ENCODE results near the gene CLASP1.
"Not testable (repeated sequence)": the region's sequence is repeated elsewhere in the genome, so short reads cannot be mapped to it uniquely, and the experiment has no call there.

The CLASP1 gene

DNA sequence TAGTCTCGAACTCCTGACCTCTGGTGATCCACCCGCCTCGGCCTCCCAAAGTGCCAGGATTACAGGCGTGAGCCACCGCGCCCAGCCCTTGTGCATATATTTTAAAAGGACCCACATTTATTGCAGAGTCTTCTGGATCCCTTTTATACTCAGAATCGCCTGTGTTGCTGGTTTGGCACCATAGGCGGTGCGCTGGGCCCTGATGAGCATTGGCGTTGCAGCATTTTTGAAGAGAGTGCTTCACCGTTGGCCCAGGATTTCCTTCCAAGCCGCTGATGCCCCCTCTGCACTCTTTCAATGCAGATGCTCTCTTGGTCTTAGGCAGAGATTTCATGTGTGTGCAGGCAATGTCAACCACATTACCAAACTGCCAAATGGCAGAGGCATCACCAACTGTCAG, 350.8 kb downstream of the CLASP1 start:
- no peak for DNase-seq

DNA sequence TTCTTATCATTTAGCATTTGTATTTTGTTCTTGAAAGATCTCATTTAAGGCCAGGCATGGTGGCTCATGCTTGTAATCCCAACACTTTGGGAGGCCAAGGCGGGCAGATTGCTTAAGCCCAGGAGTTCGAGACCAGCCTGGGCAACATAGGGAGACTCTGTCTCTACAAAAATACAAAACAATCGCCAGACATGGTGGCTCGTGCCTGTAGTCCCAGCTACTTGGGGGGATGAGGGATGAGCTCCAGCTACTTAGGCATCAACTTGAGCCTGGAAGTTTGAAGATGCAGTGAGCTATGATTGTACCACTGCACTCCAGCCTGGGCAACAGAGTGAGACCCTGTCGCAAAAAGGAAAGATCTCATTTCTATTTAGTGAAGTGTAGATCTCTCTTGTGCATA, 351.4 kb downstream of the CLASP1 start:
- DNase-seq, result not testable (repeated sequence)

- DNase-seq, result no peak
Observed at GRCh38 chr2:121297217-121297830, 351.9 kb downstream of the CLASP1 start.

GRCh38 chr2:121295911-121296650, 353.2 kb downstream of the CLASP1 start:
- DNase-seq, result no peak

DNA sequence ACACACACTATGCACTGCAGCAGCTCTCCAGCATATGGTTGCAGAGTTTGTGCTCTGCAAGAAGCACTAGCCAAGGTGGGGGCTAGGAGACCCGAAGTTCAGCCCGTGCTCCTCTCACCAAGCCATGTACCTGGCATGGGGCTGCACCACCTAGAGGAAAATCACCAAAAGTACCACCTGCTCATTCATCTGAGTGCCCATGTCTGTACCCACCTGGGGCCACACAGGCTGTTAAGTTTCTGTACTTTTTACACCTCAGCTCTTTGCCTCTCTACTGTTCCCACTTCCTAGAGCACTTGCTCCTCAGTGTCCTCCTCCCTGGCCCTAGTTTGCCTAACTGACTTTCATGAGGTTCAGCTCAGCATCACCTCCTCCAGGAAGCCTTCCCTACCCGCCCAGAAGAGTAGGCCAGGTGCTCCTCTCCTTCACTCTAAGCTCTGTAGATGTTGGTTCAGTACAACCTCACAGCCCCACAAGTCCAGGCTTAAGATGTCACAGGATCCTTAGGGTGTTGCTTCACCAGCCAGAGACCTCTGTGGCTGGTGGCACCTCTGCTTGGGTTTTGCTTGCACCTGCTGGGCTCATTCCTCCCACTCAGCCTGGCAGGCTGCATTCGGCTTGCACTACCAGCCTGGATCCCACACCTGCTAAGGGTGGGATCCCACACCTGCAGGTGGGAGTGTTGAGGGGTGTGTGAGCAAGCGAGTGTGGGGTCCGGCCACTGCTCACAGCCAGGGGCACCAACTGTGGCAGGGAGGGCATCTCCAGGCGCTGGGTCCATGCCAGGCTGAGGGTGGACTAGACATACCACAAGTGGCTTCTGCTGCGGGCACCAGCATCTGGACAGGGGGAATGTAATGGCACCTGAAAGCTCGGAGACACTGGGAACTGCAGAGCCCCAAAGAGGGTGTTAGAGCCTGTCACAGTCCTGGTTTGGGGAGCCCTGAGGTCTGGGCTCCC, 354.1 kb downstream of the CLASP1 start:
- DNase-seq, result no peak

GRCh38 chr2:121293450-121294325, 355.6 kb downstream of the CLASP1 start:
- DNase-seq, result no peak

DNA sequence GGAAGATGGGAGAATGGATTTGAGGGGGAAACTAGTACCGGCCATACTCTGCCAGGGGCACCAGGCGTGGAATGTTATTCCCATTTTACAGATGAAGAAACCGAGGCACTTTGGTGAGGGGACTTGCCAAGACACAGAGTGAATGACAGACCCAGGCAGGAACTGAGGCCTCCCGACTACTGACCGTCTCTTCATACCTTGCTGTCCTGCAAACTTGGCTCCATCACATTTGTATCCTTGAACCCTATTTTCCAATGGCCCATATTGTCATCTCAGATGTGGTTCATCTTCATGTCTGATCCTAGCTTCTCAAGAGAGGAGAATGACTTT, 358.0 kb downstream of the CLASP1 start:
- no peak for DNase-seq

DNA sequence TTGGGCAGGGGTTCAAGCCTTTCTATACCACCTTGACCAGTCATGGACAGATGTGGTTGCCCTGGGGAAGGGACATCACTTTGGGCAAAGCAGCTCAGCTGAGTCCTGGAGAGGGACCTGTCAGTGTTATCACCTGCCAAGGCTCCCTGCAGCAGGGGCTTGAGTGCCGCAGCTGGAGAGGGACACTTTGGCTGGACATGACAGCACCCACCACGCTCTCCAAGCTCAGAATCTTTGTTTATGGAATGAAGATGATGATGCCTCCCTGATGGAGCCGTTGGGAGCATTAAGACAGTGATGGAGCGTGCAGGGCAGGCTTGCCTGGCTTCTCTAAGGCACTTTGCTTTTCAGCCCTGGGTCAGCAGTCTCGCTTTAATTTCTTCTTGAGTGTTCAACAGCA, 360.0 kb downstream of the CLASP1 start:
- DNase-seq, result no peak

GRCh38 chr2:121288454-121289231, 360.6 kb downstream of the CLASP1 start:
- no peak for DNase-seq

DNA sequence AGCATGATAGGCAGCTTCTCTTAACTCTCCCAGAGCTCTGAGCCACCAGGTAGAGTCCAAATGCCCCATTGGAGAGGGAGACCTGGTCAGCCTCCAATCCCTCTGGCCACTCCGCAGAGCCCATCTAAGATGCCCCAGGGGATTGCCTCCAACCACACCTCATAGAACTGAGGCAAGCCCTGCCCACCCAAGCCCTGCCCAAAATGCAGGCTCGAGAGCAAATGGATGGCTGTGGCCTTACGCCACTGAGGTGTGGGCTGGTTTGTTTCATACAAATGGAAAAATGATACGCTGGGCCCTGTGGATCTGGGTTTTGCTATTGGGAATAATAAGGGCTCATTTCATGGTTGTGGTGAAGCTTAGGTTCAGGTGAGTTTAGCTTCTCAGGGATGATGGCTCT, 361.3 kb downstream of the CLASP1 start:
- DNase-seq, result no peak
